Ovary (tissue), 3 donors: Measurements from ENCODE around the gene PMEPA1.

Source experiments
- EP300 ChIP-seq: sonication (generic); formaldehyde crosslinking; IDR thresholded peaks from one replicate; pipeline ENCODE4 v1.6.1; 2017; ENCODE audit warnings: antibody characterized with exemption
- POLR2A ChIP-seq: fragments of 450-650 bp; IDR thresholded peaks from one replicate; pipeline ENCODE4 v1.6.1; 2017; ENCODE audit warnings: antibody characterized with exemption, mild to moderate bottlenecking, moderate library complexity
- TF ChIP-seq, protein P1 (sequence below), 3 donors: fragments of 450-650 bp in 2 of 3; fragments of 200-600 bp in 1 of 3; IDR thresholded peaks; one replicate each; pipeline versions ENCODE4 v1.5.1 to v1.8.0; 2016 to 2022; ENCODE audit warnings: antibody characterized with exemption in 3 of 3, mild to moderate bottlenecking in 1 of 3
- donor health status: DM: no; HTN: no; CAD: no.

- TF ChIP-seq, protein P1, sequence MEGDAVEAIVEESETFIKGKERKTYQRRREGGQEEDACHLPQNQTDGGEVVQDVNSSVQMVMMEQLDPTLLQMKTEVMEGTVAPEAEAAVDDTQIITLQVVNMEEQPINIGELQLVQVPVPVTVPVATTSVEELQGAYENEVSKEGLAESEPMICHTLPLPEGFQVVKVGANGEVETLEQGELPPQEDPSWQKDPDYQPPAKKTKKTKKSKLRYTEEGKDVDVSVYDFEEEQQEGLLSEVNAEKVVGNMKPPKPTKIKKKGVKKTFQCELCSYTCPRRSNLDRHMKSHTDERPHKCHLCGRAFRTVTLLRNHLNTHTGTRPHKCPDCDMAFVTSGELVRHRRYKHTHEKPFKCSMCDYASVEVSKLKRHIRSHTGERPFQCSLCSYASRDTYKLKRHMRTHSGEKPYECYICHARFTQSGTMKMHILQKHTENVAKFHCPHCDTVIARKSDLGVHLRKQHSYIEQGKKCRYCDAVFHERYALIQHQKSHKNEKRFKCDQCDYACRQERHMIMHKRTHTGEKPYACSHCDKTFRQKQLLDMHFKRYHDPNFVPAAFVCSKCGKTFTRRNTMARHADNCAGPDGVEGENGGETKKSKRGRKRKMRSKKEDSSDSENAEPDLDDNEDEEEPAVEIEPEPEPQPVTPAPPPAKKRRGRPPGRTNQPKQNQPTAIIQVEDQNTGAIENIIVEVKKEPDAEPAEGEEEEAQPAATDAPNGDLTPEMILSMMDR (IDR thresholded peaks at IDR 0.05) = no peak
- no peak for TF ChIP-seq POLR2A
- TF ChIP-seq EP300 = no peak
Observed at GRCh38 chr20:57716901-57717300, 7.1 kb upstream of the PMEPA1 start.
